DOHH2 (cell line): ENCODE measurements around the gene PKN1.

Experiments
- CTCF ChIP-seq: fragments of 200-600 bp; sonication (generic); IDR thresholded peaks from one replicate; pipeline ENCODE4 v1.5.1; 2014; ENCODE audit warnings: antibody characterized with exemption, mild to moderate bottlenecking, low read depth, low read length; ENCODE audit not compliant: poor library complexity, severe bottlenecking
- EZH2phosphoT487 ChIP-seq: fragments of 200-600 bp; sonication (generic); IDR thresholded peaks from 2 replicates; pipeline ENCODE4 v1.6.1; 2017; ENCODE audit warnings: borderline replicate concordance, mild to moderate bottlenecking, antibody characterized with exemption, low read length, moderate library complexity, mixed read lengths

- TF ChIP-seq CTCF (no peak), EZH2phosphoT487 (no peak)
Measured at GRCh38 chr19:14473073-14473977, 40.2 kb downstream of the PKN1 start.
